ENCODE results near the gene SPHK1. TPM values are rescaled to one million over a fixed set of nuclear protein-coding genes. Genes with fewer than 3 reads are reported as not detected.

SPHK1 gene
- total and polyA plus RNA-seq, 4 donors: 3.3 to 14.5 (median 5.6) TPM

GRCh38 chr17:76370261-76370993, 14.0 kb upstream of the SPHK1 start:
- Histone ChIP-seq H3K9me3 (ENCODE audit: control insufficient read depth, insufficient read depth, low read length) (no peaks in the 10 kb centered on the region), H3K36me3 (ENCODE audit: control insufficient read depth, insufficient read depth, low read length) (no peaks in the 10 kb centered on the region), H3K27ac (ENCODE audit: low read depth, low read length) (no peak overlapping the region), H3K4me3 (ENCODE audit: low read depth, low read length) (no peak overlapping the region), H3K4me1 (ENCODE audit: control insufficient read depth, insufficient read depth, low read length) (peaks cover 36% of the 10 kb centered on the region), H3K27me3 (ENCODE audit: control insufficient read depth, insufficient read depth, low read length) (no peaks in the 10 kb centered on the region)
- peak in 1 of 6 donors; percentile 85 for DNase-seq (ENCODE audit: low read depth in 4 of 6, low spot score in 6 of 6)
- 10% methylated on average over 3 of the region's 11 CpGs for WGBS (ENCODE audit: insufficient coverage)

DNA sequence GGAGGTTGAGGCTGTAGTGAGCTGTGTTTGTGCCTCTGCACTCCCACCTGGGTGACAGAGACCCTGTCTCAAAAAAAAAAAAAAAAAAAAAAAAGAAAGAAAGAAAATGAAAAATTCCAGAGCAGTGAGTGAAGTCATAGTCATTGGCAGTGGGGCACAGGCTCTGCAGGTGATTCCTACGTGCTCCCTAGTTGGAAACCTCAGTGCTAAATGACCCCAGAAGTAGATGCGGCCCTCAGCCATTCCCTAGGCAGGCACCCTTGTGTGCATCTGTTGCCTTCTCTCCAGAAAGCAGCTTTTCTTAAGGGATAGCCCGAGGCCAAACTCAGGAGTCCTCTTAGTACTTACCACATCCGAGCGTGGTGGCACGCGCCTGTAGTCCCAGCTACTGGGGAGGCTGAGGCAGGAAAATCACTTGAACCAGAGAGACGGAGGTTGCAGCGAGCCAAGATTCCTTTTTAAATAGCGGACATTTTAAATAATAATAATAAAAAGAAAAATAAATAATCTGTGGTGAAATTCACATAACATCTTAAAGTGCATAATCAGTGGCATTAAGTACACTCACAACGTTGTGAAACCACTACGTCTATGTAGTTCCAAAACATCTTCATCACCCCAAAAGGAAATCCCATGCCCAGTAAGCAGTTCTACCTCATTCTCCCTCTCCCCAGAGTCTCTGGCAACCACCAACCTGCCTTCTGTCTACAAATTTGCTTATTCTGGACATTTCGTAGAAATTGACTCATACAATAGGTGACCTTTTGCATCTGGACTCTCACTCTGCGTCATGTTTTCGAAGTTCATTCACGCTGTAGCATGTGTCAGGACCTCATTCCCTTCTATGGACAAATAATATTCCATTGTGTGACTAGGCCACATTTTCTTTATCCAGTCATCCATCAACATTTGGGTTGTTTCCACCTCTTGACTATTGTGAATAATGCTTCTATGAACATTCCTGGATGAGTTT, 12.5 kb upstream of the SPHK1 start:
- no peaks in the 10 kb centered on the region for H3K9me3 ChIP-seq (ENCODE audit: control insufficient read depth, insufficient read depth, low read length)
- no peaks in the 10 kb centered on the region for H3K27me3 ChIP-seq (ENCODE audit: control insufficient read depth, insufficient read depth, low read length)
- peaks cover 50% of the 10 kb centered on the region for H3K4me1 ChIP-seq (ENCODE audit: control insufficient read depth, insufficient read depth, low read length)
- H3K4me3 ChIP-seq (ENCODE audit: low read depth, low read length): no peak overlapping the region
- H3K36me3 ChIP-seq (ENCODE audit: control insufficient read depth, insufficient read depth, low read length): no peaks in the 10 kb centered on the region
- 92% methylated on average over 8 of the region's 16 CpGs for WGBS (ENCODE audit: insufficient coverage)
- no peak for DNase-seq (ENCODE audit: low read depth in 4 of 6, low spot score in 6 of 6)
- H3K27ac ChIP-seq (ENCODE audit: low read depth, low read length): no peak overlapping the region

GRCh38 chr17:76376318-76377133, 7.9 kb upstream of the SPHK1 start:
- peaks cover 39% of the 10 kb centered on the region for H3K4me1 ChIP-seq (ENCODE audit: control insufficient read depth, insufficient read depth, low read length)
- WGBS (ENCODE audit: insufficient coverage): 74% methylated on average over 7 of the region's 8 CpGs
- no peak overlapping the region for H3K27ac ChIP-seq (ENCODE audit: low read depth, low read length)
- no peak overlapping the region for H3K4me3 ChIP-seq (ENCODE audit: low read depth, low read length)
- H3K27me3 ChIP-seq (ENCODE audit: control insufficient read depth, insufficient read depth, low read length): no peaks in the 10 kb centered on the region
- DNase-seq (ENCODE audit: low read depth in 4 of 6, low spot score in 6 of 6): no peak
- no peaks in the 10 kb centered on the region for H3K9me3 ChIP-seq (ENCODE audit: control insufficient read depth, insufficient read depth, low read length)
- H3K36me3 ChIP-seq (ENCODE audit: control insufficient read depth, insufficient read depth, low read length): no peaks in the 10 kb centered on the region

DNA sequence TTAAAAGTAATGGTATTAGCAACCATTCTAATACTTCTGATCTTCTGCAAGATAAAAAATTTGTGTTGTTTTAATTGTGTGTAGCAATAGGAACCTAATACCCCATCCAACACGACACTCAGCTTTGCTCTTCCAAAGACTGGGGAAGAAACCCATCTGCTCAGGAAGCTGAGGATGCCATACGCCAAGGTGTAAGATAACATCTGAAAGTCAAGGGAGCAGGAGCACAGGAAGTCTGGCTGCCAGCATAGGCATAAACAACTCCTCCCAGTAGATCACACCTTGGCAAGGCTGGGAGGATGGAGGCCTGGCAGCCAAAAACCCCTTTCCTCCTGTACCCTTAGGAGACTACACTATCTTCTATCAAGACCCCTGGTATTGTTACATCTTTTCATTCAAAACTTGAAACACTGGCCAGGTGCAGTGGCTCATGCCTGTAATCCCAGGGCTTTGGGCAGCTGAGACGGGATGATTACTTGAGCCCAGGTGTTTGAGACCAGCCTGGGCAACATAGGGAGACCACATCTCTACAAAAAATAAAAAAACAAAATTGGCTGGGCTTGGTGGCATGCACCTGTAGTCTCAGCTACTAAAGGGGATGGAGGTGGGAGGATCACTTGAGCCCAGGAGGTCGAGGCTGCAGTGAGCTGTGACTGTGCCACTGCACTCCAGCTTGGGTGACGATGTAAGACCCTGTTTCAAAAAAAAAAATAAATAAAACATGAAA, 5.7 kb upstream of the SPHK1 start:
- Histone ChIP-seq H3K27me3 (ENCODE audit: control insufficient read depth, insufficient read depth, low read length) (peaks cover 14% of the 10 kb centered on the region), H3K27ac (ENCODE audit: low read depth, low read length) (no peak overlapping the region), H3K4me3 (ENCODE audit: low read depth, low read length) (no peak overlapping the region), H3K4me1 (ENCODE audit: control insufficient read depth, insufficient read depth, low read length) (peaks cover 56% of the 10 kb centered on the region), H3K36me3 (ENCODE audit: control insufficient read depth, insufficient read depth, low read length) (no peaks in the 10 kb centered on the region), H3K9me3 (ENCODE audit: control insufficient read depth, insufficient read depth, low read length) (no peaks in the 10 kb centered on the region)
- 92% methylated on average over 2 of the region's 5 CpGs for WGBS (ENCODE audit: insufficient coverage)
- DNase-seq (ENCODE audit: low read depth in 4 of 6, low spot score in 6 of 6): no peak

DNA sequence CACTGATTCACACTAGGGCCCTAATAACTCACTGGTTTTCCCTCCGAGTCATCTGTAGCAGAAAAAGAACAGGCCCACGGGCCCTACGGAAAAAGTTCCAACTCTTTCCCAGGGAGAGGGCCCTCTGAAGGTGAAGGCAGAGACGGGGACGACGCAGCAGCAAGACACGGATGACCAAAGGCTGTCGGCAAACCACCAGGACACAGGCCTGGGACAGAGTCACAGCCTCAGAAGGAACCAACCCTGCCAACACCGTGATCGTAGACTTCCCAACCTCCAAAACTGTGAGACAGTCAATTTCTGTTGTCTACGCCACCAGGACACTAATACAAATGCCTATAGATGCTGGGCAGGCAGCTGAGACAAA, 5.2 kb upstream of the SPHK1 start:
- 81% methylated on average over 8 of the region's 11 CpGs for WGBS (ENCODE audit: insufficient coverage)
- no peak for DNase-seq (ENCODE audit: low read depth in 4 of 6, low spot score in 6 of 6)
- Histone ChIP-seq H3K4me3 (ENCODE audit: low read depth, low read length) (no peak overlapping the region), H3K9me3 (ENCODE audit: control insufficient read depth, insufficient read depth, low read length) (no peaks in the 10 kb centered on the region), H3K27ac (ENCODE audit: low read depth, low read length) (no peak overlapping the region), H3K4me1 (ENCODE audit: control insufficient read depth, insufficient read depth, low read length) (peaks cover 55% of the 10 kb centered on the region), H3K27me3 (ENCODE audit: control insufficient read depth, insufficient read depth, low read length) (peaks cover 16% of the 10 kb centered on the region), H3K36me3 (ENCODE audit: control insufficient read depth, insufficient read depth, low read length) (no peaks in the 10 kb centered on the region)

- 91% methylated on average over 17 of the region's 21 CpGs for WGBS (ENCODE audit: insufficient coverage)
- peaks cover 53% of the 10 kb centered on the region for H3K4me1 ChIP-seq (ENCODE audit: control insufficient read depth, insufficient read depth, low read length)
- peaks cover 19% of the 10 kb centered on the region for H3K27me3 ChIP-seq (ENCODE audit: control insufficient read depth, insufficient read depth, low read length)
- no peak overlapping the region for H3K4me3 ChIP-seq (ENCODE audit: low read depth, low read length)
- H3K36me3 ChIP-seq (ENCODE audit: control insufficient read depth, insufficient read depth, low read length): no peaks in the 10 kb centered on the region
- no peak for DNase-seq (ENCODE audit: low read depth in 4 of 6, low spot score in 6 of 6)
- no peak overlapping the region for H3K27ac ChIP-seq (ENCODE audit: low read depth, low read length)
- no peaks in the 10 kb centered on the region for H3K9me3 ChIP-seq (ENCODE audit: control insufficient read depth, insufficient read depth, low read length)
Measured at GRCh38 chr17:76379646-76380376, 4.6 kb upstream of the SPHK1 start.

GRCh38 chr17:76381633-76382350, 2.6 kb upstream of the SPHK1 start:
- H3K36me3 ChIP-seq (ENCODE audit: control insufficient read depth, insufficient read depth, low read length): peaks cover 6% of the 10 kb centered on the region
- peaks cover 59% of the 10 kb centered on the region for H3K4me1 ChIP-seq (ENCODE audit: control insufficient read depth, insufficient read depth, low read length)
- 69% methylated on average over 17 of the region's 19 CpGs for WGBS (ENCODE audit: insufficient coverage)
- DNase-seq (ENCODE audit: low read depth in 4 of 6, low spot score in 6 of 6): peak in 1 of 6 donors; percentile 74
- H3K27me3 ChIP-seq (ENCODE audit: control insufficient read depth, insufficient read depth, low read length): peaks cover 37% of the 10 kb centered on the region
- H3K4me3 ChIP-seq (ENCODE audit: low read depth, low read length): peak overlapping the region; percentile 58
- peak overlapping the region; percentile 84 for H3K27ac ChIP-seq (ENCODE audit: low read depth, low read length)
- no peaks in the 10 kb centered on the region for H3K9me3 ChIP-seq (ENCODE audit: control insufficient read depth, insufficient read depth, low read length)

DNA sequence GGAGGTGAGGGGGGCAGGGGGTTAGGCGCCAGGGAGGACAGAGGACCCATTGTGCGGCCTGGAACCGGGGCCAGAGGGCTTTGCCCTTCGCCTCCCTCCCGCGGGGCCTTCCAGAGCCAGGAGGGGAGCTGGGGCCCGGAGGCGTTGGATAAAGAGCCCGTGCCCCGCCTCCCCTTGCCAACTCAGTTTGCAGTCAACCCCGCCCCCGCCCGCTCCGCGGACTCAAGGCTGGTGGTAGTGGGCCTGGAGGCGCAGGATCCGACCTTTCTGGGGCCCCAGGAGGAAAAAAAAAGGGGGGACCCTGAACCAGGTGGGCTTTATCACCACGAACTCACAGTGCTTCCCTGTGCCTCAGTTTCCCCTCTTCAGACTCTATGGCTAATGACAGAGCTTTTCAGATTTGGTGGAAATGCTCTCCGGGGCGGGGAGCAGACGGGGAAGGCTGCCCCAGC, 2.0 kb upstream of the SPHK1 start:
- 15% methylated on average over 20 of the region's 21 CpGs for WGBS (ENCODE audit: insufficient coverage)
- Histone ChIP-seq H3K9me3 (ENCODE audit: control insufficient read depth, insufficient read depth, low read length) (no peaks in the 10 kb centered on the region), H3K27me3 (ENCODE audit: control insufficient read depth, insufficient read depth, low read length) (peaks cover 37% of the 10 kb centered on the region), H3K4me1 (ENCODE audit: control insufficient read depth, insufficient read depth, low read length) (peaks cover 56% of the 10 kb centered on the region), H3K27ac (ENCODE audit: low read depth, low read length) (peak overlapping the region; percentile 84), H3K4me3 (ENCODE audit: low read depth, low read length) (peak overlapping the region; percentile 58), H3K36me3 (ENCODE audit: control insufficient read depth, insufficient read depth, low read length) (peaks cover 12% of the 10 kb centered on the region)
- DNase-seq (ENCODE audit: low read depth in 4 of 6, low spot score in 6 of 6): peak in 1 of 6 donors; percentile 73
